ENCODE data around the gene DDAH1. TPM values are rescaled to one million over a fixed set of nuclear protein-coding genes. Genes with fewer than 3 reads are reported as not detected.

Gene DDAH1
- total RNA-seq, 1 donor: 89.0 TPM

- peak; percentile 15 for TF ChIP-seq CTCF (IDR thresholded peaks at IDR 0.05; ENCODE audit: extremely low read depth, low read depth, low read length)
- no peak overlapping the region for H2AFZ ChIP-seq (ENCODE audit: low read length)
- H3K9me3 ChIP-seq (ENCODE audit: low read depth, low read length): no peaks in the 10 kb centered on the region
- H4K20me1 ChIP-seq (ENCODE audit: insufficient read depth, low read length): peaks cover 12% of the 10 kb centered on the region
- H3K27ac ChIP-seq (ENCODE audit: low read depth, low read length): peak overlapping the region; percentile 6
- peaks cover 32% of the 10 kb centered on the region for H3K4me1 ChIP-seq (ENCODE audit: insufficient read depth, low read length)
- H3K4me3 ChIP-seq (ENCODE audit: insufficient read depth, low read length): no peak overlapping the region
- DNase-seq (ENCODE audit: insufficient read length, low spot score, missing footprints): no peak
- no peak overlapping the region for H3K4me2 ChIP-seq (ENCODE audit: insufficient read depth, low read length)
- H3K27me3 ChIP-seq (ENCODE audit: insufficient read depth, low read length): no peaks in the 10 kb centered on the region
- H3K79me2 ChIP-seq (ENCODE audit: insufficient read depth, low read length): peaks cover 56% of the 10 kb centered on the region
- peaks cover 60% of the 10 kb centered on the region for H3K36me3 ChIP-seq (ENCODE audit: insufficient read depth, low read length)
Measured at GRCh38 chr1:85494904-85495266, 29.9 kb upstream of the DDAH1 start.

- Histone ChIP-seq H4K20me1 (ENCODE audit: insufficient read depth, low read length) (peaks cover 12% of the 10 kb centered on the region), H3K9me3 (ENCODE audit: low read depth, low read length) (no peaks in the 10 kb centered on the region), H3K79me2 (ENCODE audit: insufficient read depth, low read length) (peaks cover 55% of the 10 kb centered on the region), H2AFZ (ENCODE audit: low read length) (no peak overlapping the region), H3K4me2 (ENCODE audit: insufficient read depth, low read length) (no peak overlapping the region), H3K36me3 (ENCODE audit: insufficient read depth, low read length) (peaks cover 61% of the 10 kb centered on the region), H3K4me1 (ENCODE audit: insufficient read depth, low read length) (peaks cover 32% of the 10 kb centered on the region), H3K27me3 (ENCODE audit: insufficient read depth, low read length) (no peaks in the 10 kb centered on the region), H3K27ac (ENCODE audit: low read depth, low read length) (peak overlapping the region; percentile 6), H3K4me3 (ENCODE audit: insufficient read depth, low read length) (no peak overlapping the region)
- DNase-seq (ENCODE audit: insufficient read length, low spot score, missing footprints): no peak
- TF ChIP-seq CTCF (IDR thresholded peaks at IDR 0.05; ENCODE audit: extremely low read depth, low read depth, low read length): no peak
Measured at GRCh38 chr1:85494074-85494903, 29.3 kb upstream of the DDAH1 start.

- Histone ChIP-seq H3K4me1 (ENCODE audit: insufficient read depth, low read length) (peaks cover 20% of the 10 kb centered on the region), H2AFZ (ENCODE audit: low read length) (no peak overlapping the region), H4K20me1 (ENCODE audit: insufficient read depth, low read length) (peaks cover 16% of the 10 kb centered on the region), H3K36me3 (ENCODE audit: insufficient read depth, low read length) (peaks cover 82% of the 10 kb centered on the region), H3K9me3 (ENCODE audit: low read depth, low read length) (no peaks in the 10 kb centered on the region), H3K4me3 (ENCODE audit: insufficient read depth, low read length) (no peak overlapping the region), H3K27me3 (ENCODE audit: insufficient read depth, low read length) (no peaks in the 10 kb centered on the region), H3K79me2 (ENCODE audit: insufficient read depth, low read length) (peaks cover 53% of the 10 kb centered on the region), H3K27ac (ENCODE audit: low read depth, low read length) (no peak overlapping the region), H3K4me2 (ENCODE audit: insufficient read depth, low read length) (no peak overlapping the region)
- no peak for DNase-seq (ENCODE audit: insufficient read length, low spot score, missing footprints)
- no peak for TF ChIP-seq CTCF (IDR thresholded peaks at IDR 0.05; ENCODE audit: extremely low read depth, low read depth, low read length)
Measured at GRCh38 chr1:85490270-85490985, 25.5 kb upstream of the DDAH1 start.

GRCh38 chr1:85488126-85488525 is 23.2 kb upstream of the DDAH1 start:
- H4K20me1 ChIP-seq (ENCODE audit: insufficient read depth, low read length): peaks cover 21% of the 10 kb centered on the region
- H2AFZ ChIP-seq (ENCODE audit: low read length): no peak overlapping the region
- H3K27me3 ChIP-seq (ENCODE audit: insufficient read depth, low read length): no peaks in the 10 kb centered on the region
- H3K4me1 ChIP-seq (ENCODE audit: insufficient read depth, low read length): peaks cover 29% of the 10 kb centered on the region
- no peak for DNase-seq (ENCODE audit: insufficient read length, low spot score, missing footprints)
- H3K9me3 ChIP-seq (ENCODE audit: low read depth, low read length): no peaks in the 10 kb centered on the region
- H3K4me2 ChIP-seq (ENCODE audit: insufficient read depth, low read length): no peak overlapping the region
- no peak for TF ChIP-seq CTCF (IDR thresholded peaks at IDR 0.05; ENCODE audit: extremely low read depth, low read depth, low read length)
- H3K79me2 ChIP-seq (ENCODE audit: insufficient read depth, low read length): peaks cover 47% of the 10 kb centered on the region
- peaks cover 77% of the 10 kb centered on the region for H3K36me3 ChIP-seq (ENCODE audit: insufficient read depth, low read length)
- H3K4me3 ChIP-seq (ENCODE audit: insufficient read depth, low read length): no peak overlapping the region
- no peak overlapping the region for H3K27ac ChIP-seq (ENCODE audit: low read depth, low read length)

All from osteoblast (primary cell).